ENCODE measurements around the gene ATP5PO. TPM values are rescaled to one million over a fixed set of nuclear protein-coding genes. Genes with fewer than 3 reads are reported as not detected.
A peak's percentile ranks its signal among the peaks of the same experiment; 100 is the strongest.

ATP5PO gene
- total and polyA plus RNA-seq, 3 donors from 2014 or later, result 127 to 279 (median 136) TPM

DNA sequence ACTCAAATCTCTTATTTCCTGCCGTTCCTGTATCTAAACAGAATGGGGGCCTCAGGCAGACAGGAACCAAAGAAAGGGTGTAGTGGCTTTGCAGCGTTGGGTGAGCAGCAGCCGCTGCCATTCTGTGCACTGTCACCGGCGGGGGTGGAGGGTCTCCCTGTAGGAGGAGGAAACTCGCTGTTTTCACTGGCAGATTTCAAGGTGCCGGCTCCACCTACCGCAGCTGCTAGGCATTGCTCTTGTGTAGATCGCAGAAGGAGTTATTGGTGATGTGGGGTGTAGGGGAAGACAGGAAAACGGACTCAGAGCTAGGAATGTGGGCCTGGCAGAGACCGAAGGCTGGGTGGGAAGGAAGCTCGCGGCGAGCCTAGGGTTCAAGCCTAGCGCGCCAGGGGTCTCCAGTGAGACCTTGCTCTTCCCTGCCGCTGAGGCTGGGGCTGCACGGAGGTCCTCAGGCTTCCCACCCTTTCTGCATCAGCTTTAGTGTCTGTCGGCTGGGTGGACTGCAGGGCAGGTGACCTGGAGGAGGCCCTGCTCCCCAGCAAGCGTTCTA is 20.8 kb downstream of the ATP5PO start:
- Histone ChIP-seq H3K27ac (peak overlapping the region in 1 of 2 donors; percentile 1), H3K36me3 (ENCODE audit: low read depth, missing control alignments) (no peaks in the 10 kb centered on the region), H3K9me3 (no peaks in the 10 kb centered on the region), H3K4me3 (no peak overlapping the region), H3K4me1 (peaks cover 15% of the 10 kb centered on the region), H3K27me3 (no peaks in the 10 kb centered on the region)
- intact Hi-C loops (cut with DNase I; ENCODE audit: low total_unique reads), result loop anchor here (5.0 kb wide), 1 partner anchor 253 kb away; the partner anchor contains the start of genes CRYZL1 and ITSN1
- TF ChIP-seq POLR2A (IDR thresholded peaks at IDR 0.05), result no peak
- TF ChIP-seq, protein P1, sequence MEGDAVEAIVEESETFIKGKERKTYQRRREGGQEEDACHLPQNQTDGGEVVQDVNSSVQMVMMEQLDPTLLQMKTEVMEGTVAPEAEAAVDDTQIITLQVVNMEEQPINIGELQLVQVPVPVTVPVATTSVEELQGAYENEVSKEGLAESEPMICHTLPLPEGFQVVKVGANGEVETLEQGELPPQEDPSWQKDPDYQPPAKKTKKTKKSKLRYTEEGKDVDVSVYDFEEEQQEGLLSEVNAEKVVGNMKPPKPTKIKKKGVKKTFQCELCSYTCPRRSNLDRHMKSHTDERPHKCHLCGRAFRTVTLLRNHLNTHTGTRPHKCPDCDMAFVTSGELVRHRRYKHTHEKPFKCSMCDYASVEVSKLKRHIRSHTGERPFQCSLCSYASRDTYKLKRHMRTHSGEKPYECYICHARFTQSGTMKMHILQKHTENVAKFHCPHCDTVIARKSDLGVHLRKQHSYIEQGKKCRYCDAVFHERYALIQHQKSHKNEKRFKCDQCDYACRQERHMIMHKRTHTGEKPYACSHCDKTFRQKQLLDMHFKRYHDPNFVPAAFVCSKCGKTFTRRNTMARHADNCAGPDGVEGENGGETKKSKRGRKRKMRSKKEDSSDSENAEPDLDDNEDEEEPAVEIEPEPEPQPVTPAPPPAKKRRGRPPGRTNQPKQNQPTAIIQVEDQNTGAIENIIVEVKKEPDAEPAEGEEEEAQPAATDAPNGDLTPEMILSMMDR (IDR thresholded peaks at IDR 0.05), result peak; percentile 61 to 72 (median 67)
- peak; percentile 89 for DNase-seq
- 0 to 1% methylated on average over 20 of the region's 20 CpGs for WGBS, 2 donors

DNA sequence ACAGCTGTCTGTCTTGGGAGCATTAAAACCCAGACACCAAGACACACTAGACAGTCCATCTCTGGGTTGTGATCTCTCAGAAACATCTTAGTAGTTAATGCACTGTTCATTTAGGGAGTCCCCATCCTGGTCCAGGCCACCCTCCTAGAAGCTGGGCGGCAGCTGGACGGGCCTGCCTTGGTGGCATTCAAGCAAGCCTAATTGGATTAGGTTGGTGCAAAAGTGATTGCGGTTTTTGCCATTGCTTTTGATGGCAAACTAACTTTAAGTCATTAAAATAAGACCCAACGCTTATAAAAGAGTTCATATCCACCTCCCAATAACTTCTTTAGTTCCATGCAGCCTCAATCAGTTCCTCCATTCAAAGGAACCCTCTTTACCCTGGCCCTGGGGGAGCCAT is 21.7 kb downstream of the ATP5PO start:
- no peaks in the 10 kb centered on the region for H3K27me3 ChIP-seq
- no peak overlapping the region for H3K27ac ChIP-seq
- no peaks in the 10 kb centered on the region for H3K36me3 ChIP-seq (ENCODE audit: low read depth, missing control alignments)
- H3K9me3 ChIP-seq, result no peaks in the 10 kb centered on the region
- H3K4me1 ChIP-seq, result peaks cover 15% of the 10 kb centered on the region
- TF ChIP-seq, protein P1 (IDR thresholded peaks at IDR 0.05), result no peak
- no peak for TF ChIP-seq POLR2A (IDR thresholded peaks at IDR 0.05)
- no peak for DNase-seq
- 94 to 98% methylated on average over 4 of the region's 4 CpGs for WGBS, 2 donors
- intact Hi-C loops (cut with DNase I; ENCODE audit: low total_unique reads), result loop anchor here (5.0 kb wide), 1 partner anchor 252 kb away; the partner anchor contains the start of genes CRYZL1 and ITSN1
- no peak overlapping the region for H3K4me3 ChIP-seq

DNA sequence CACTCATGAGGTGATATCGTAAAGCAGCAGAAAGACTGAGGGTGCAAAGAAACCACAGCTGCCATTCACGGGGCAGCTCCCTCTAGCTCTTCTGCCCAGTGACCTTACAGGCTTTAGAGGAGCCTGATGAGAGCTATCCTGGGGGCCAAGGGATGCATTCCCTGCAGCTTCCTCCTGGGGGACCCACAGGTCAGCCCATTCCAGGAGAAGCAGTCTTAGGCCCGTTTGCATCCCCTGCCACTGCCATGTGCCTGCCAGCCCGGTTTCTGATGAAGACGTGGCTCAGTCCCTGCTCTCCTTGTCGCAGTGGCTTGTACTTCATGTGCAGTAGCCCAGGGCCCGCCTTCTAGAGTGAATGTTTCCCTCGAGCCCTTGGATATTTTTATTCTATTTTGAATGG is 22.8 kb downstream of the ATP5PO start:
- 77 to 84% methylated on average over 5 to 8 of the region's 8 CpGs for WGBS, 2 donors
- TF ChIP-seq POLR2A (IDR thresholded peaks at IDR 0.05), result no peak
- TF ChIP-seq, protein P1 (IDR thresholded peaks at IDR 0.05), result no peak
- H3K9me3 ChIP-seq, result no peaks in the 10 kb centered on the region

DNA sequence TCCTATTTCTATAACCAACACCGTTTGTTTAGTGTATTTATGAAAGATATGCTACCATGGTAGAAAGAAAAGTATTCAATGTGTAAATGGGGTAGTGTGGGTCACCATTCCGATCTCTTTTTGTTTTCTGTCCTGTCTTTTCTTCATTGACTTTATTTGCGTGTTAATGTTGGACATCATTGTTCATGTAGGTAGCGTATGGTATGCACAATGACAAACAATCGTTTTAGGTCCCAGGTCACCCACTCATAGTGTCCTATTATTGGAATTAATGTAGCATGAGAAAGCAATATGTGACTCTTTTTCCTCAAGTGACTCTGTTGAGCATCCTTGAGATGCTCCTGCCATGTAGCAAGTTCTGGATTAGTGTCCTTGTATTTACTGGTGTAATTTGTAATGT is 25.4 kb downstream of the ATP5PO start:
- Histone ChIP-seq H3K9me3 (no peaks in the 10 kb centered on the region), H3K4me3 (no peak overlapping the region), H3K27me3 (no peaks in the 10 kb centered on the region), H3K27ac (no peak overlapping the region), H3K36me3 (ENCODE audit: low read depth, missing control alignments) (no peaks in the 10 kb centered on the region), H3K4me1 (peaks cover 15% of the 10 kb centered on the region)
- no peak for DNase-seq
- 84 to 97% methylated on average over 5 of the region's 5 CpGs for WGBS, 2 donors
- intact Hi-C loops (cut with DNase I; ENCODE audit: low total_unique reads), result loop anchor here (5.0 kb wide), 1 partner anchor 248 kb away; the partner anchor contains the start of genes CRYZL1 and ITSN1
- no peak for TF ChIP-seq POLR2A (IDR thresholded peaks at IDR 0.05)
- TF ChIP-seq, protein P1 (IDR thresholded peaks at IDR 0.05), result no peak

More for the DNA sequence above, 22.8 kb downstream of the ATP5PO start:
- H3K4me3 ChIP-seq, result no peak overlapping the region
- H3K27ac ChIP-seq, result no peak overlapping the region
- intact Hi-C loops (cut with DNase I; ENCODE audit: low total_unique reads), result loop anchor here (5.0 kb wide), 1 partner anchor 251 kb away; the partner anchor contains the start of genes CRYZL1 and ITSN1
- no peaks in the 10 kb centered on the region for H3K36me3 ChIP-seq (ENCODE audit: low read depth, missing control alignments)
- H3K27me3 ChIP-seq, result no peaks in the 10 kb centered on the region
- no peak for DNase-seq
- H3K4me1 ChIP-seq, result peaks cover 15% of the 10 kb centered on the region

DNA sequence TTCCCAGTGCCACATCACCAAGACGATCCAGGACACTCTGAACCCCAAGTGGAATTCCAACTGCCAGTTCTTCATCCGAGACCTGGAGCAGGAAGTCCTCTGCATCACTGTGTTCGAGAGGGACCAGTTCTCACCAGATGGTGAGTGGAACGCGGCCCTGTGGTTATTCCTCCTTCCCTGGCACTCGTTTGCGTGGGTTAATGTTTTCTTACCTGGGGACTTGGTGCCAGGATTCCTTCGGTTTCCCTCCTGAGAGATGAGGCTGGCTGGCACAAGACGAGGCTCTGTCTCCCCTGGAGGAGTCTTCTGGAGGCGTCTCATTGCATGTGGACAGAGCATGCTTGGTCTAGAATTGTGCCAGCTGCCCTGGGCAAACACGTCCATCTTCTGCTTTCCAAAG is 29.3 kb downstream of the ATP5PO start:
- no peaks in the 10 kb centered on the region for H3K9me3 ChIP-seq
- WGBS, 2 donors, result 95 to 96% methylated on average over 11 of the region's 11 CpGs
- peaks cover 8% of the 10 kb centered on the region for H3K4me1 ChIP-seq
- H3K36me3 ChIP-seq (ENCODE audit: low read depth, missing control alignments), result no peaks in the 10 kb centered on the region
- TF ChIP-seq, protein P1 (IDR thresholded peaks at IDR 0.05), result no peak
- no peak for TF ChIP-seq POLR2A (IDR thresholded peaks at IDR 0.05)
- no peaks in the 10 kb centered on the region for H3K27me3 ChIP-seq
- intact Hi-C loops (cut with DNase I; ENCODE audit: low total_unique reads), result no loop called here
- H3K4me3 ChIP-seq, result no peak overlapping the region
- H3K27ac ChIP-seq, result no peak overlapping the region
- DNase-seq, result no peak
